HepG2 (cell line): ENCODE results near the gene MKRN2OS. TPM values are rescaled to one million over a fixed set of nuclear protein-coding genes. Genes with fewer than 3 reads are reported as not detected.

Experiments
- ARID3A ChIP-seq: IDR thresholded peaks from 2 replicates; pipeline ENCODE4 v1.6.1; 2012; ENCODE audit warnings: low read depth, low read length, improper control_type of control experiment
- ATF3 ChIP-seq: sonication (generic); formaldehyde crosslinking; IDR thresholded peaks from 2 replicates; pipeline ENCODE4 v1.4.0; 2020; ENCODE audit warnings: missing genetic modification reagents
- DMTF1 ChIP-seq: sonication (generic); formaldehyde crosslinking; IDR thresholded peaks from 2 replicates; pipeline ENCODE4 v1.4.0; 2020; ENCODE audit warnings: mild to moderate bottlenecking, missing genetic modification reagents
- FOXP4 ChIP-seq: sonication (generic); formaldehyde crosslinking; IDR thresholded peaks from 2 replicates; pipeline ENCODE4 v1.4.0; 2020; ENCODE audit warnings: missing genetic modification reagents
- HOMEZ ChIP-seq: IDR thresholded peaks from 2 replicates; pipeline ENCODE4 v1.6.1; 2016; ENCODE audit warnings: low read depth
- KLF15 ChIP-seq: sonication (generic); formaldehyde crosslinking; IDR thresholded peaks from 2 replicates; pipeline ENCODE4 v1.8.1; 2023; ENCODE audit warnings: borderline replicate concordance, mild to moderate bottlenecking, inconsistent platforms, missing genetic modification reagents, mixed read lengths
- MXD1 ChIP-seq: sonication (generic); formaldehyde crosslinking; IDR thresholded peaks from 2 replicates; pipeline ENCODE4 v1.4.0; 2020; ENCODE audit warnings: mild to moderate bottlenecking, missing genetic modification reagents
- PITX1 ChIP-seq: sonication (generic); formaldehyde crosslinking; IDR thresholded peaks from 2 replicates; pipeline ENCODE4 v1.5.1; 2020; ENCODE audit warnings: mild to moderate bottlenecking, missing genetic modification reagents
- RBM39 ChIP-seq: fragments of 200-400 bp; formaldehyde crosslinking; IDR thresholded peaks from one replicate; pipeline ENCODE4 v1.6.1; 2018; ENCODE audit warnings: antibody characterized with exemption, mild to moderate bottlenecking, low read depth, low read length; ENCODE audit not compliant: poor library complexity, severe bottlenecking
- TERF1 ChIP-seq: sonication (generic); formaldehyde crosslinking; IDR thresholded peaks from 2 replicates; pipeline ENCODE4 v1.8.0; 2022; ENCODE audit warnings: mild to moderate bottlenecking, missing genetic modification reagents, moderate library complexity
- TGIF2 ChIP-seq: IDR thresholded peaks from 2 replicates; pipeline ENCODE4 v1.6.1; 2016; ENCODE audit warnings: control low read depth, missing compliant biosample characterization
- ZNF333 ChIP-seq: sonication (generic); formaldehyde crosslinking; IDR thresholded peaks from 2 replicates; pipeline ENCODE4 v1.4.0; 2020; ENCODE audit warnings: mild to moderate bottlenecking, missing genetic modification reagents, borderline replicate concordance
- ZNF432 ChIP-seq: sonication (generic); formaldehyde crosslinking; IDR thresholded peaks from 2 replicates; pipeline ENCODE4 v1.5.0; 2020; ENCODE audit warnings: missing genetic modification reagents, mild to moderate bottlenecking, borderline replicate concordance
- ZNF549 ChIP-seq: sonication (generic); formaldehyde crosslinking; IDR thresholded peaks from 2 replicates; pipeline ENCODE4 v1.5.0; 2020; ENCODE audit warnings: missing genetic modification reagents
- ZNF598 ChIP-seq: sonication (generic); formaldehyde crosslinking; IDR thresholded peaks from 2 replicates; pipeline ENCODE4 v1.5.1; 2020; ENCODE audit warnings: mild to moderate bottlenecking, missing genetic modification reagents, borderline replicate concordance
- ZNF768 ChIP-seq: sonication (generic); formaldehyde crosslinking; IDR thresholded peaks from 2 replicates; pipeline ENCODE4 v1.4.0; 2020; ENCODE audit warnings: missing genetic modification reagents
- polyA plus RNA-seq, 8 experiments: library from polyadenylated mRNA; depleted of rRNA in 3 of 8; stranded (reverse) in 7 of 8; unstranded in 1 of 8; fragments of >200 nt; fragmentation: Illumina TruSeq in 4 of 8; extraction: Trizol in 4 of 8; gene quantifications; 2 replicates each; pipeline versions ENCODE4 v1.2.1 to v1.2.3, GENCODE V29; 2011 to 2016; ENCODE audit warnings: low read depth in 4 of 8, missing spikeins in 1 of 8, mixed read lengths in 1 of 8; ENCODE audit not compliant: insufficient read depth in 1 of 8
- total RNA-seq, 5 experiments: library from RNA; depleted of rRNA; stranded (reverse); fragments of >200 nt; fragmentation: Illumina TruSeq; extraction: Trizol; gene quantifications; 2 replicates each; pipeline ENCODE4 v1.2.3, GENCODE V29; 2016; ENCODE audit warnings: low read depth in 1 of 5
- TF ChIP-seq, protein P1 (sequence below): sonication (generic); formaldehyde crosslinking; IDR thresholded peaks from 2 replicates; pipeline ENCODE4 v1.5.0; 2020; ENCODE audit warnings: missing genetic modification reagents, mild to moderate bottlenecking, borderline replicate concordance

MKRN2OS gene
- total and polyA plus RNA-seq, 2 of the 13 experiments (the other 11 are each of a cell fraction or from before 2014, with no cell fraction given) = not detected

DNA sequence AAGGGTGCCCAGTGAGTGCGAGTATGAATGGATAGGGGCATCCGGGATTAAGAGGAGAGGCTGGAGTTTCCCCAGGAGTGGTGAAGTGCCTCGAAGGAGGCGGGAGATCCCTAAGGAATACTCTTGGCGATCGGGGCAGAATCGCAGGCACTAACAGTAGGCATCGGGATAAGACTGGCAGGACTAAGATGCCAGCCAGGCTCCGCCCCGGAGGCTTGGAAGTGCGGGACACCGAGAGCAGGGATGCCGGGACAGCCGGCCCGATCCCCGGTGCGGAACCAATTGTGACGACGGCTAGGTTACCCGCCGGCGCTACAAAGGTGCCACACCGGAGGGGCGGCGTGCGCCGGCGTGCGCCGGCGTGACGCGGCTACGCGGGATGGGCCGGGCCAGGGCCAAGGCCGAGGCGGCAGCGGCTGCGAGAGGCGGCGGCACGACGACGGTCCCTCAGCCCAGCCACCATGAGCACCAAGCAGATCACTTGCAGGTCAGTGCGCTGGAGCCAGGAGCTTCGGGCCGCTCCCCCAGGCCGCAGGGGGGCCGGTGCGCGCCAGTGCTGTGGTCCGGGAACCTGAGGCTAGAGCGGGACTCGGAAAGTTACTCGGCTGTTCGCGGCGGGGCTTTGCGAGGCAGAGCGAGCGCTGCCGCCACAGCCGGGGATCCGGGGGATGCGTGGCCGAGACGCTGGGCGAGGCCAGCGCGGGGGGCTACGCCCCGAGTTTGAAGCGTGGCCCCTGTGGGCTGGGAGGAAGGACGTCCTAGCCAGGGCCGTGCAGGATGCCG is 11.6 kb upstream of the MKRN2OS start, which contains the start of gene MKRN2 (continued):
- TF ChIP-seq ZNF333 (CRISPR knock-in tag) (peak; percentile 79; the same call in 1 of the 2 replicates), MXD1 (CRISPR knock-in tag) (peak; percentile 97), FOXP4 (CRISPR knock-in tag) (peak; percentile 44), KLF15 (CRISPR knock-in tag) (peak; percentile 51; the same call in 1 of the 2 replicates), ZNF768 (peak; percentile 81; the same call in 1 of the 2 replicates), HOMEZ (CRISPR knock-in tag) (no peak), PITX1 (CRISPR knock-in tag) (peak; percentile 2; the same call in 1 of the 2 replicates), TERF1 (CRISPR knock-in tag) (no peak), ZNF598 (CRISPR knock-in tag) (0 out of 2 replicates have a peak, but pooled peaks have one; percentile 60), DMTF1 (CRISPR knock-in tag) (no peak), RBM39 (peak; percentile 74), ZNF549 (CRISPR knock-in tag) (no peak), ZNF432 (CRISPR knock-in tag) (no peak), ATF3 (CRISPR knock-in tag) (no peak), ARID3A (no peak), TGIF2 (CRISPR knock-in tag) (no peak)
- TF ChIP-seq, protein P1, sequence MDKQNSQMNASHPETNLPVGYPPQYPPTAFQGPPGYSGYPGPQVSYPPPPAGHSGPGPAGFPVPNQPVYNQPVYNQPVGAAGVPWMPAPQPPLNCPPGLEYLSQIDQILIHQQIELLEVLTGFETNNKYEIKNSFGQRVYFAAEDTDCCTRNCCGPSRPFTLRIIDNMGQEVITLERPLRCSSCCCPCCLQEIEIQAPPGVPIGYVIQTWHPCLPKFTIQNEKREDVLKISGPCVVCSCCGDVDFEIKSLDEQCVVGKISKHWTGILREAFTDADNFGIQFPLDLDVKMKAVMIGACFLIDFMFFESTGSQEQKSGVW (CRISPR knock-in tag) = no peak
